Cardiac muscle cell (in vitro differentiated cells and primary cell): Measurements from ENCODE around the gene AATK. TPM values are rescaled to one million over a fixed set of nuclear protein-coding genes. Genes with fewer than 3 reads are reported as not detected.

Source experiments
- DNase-seq, 2 donors: peaks; one replicate each; pipeline versions ENCODE4 v3.0.0 to v3.0.0-alpha.2; 2010 to 2017; ENCODE audit warnings: low read depth in 1 of 2, low spot score in 1 of 2
- H3K27ac ChIP-seq: fragments of 200-600 bp; sonication (generic); 2 replicates; pipeline ENCODE4 v1.5.1; 2016
- H3K27me3 ChIP-seq: fragments of 200-600 bp; sonication (generic); 2 replicates; pipeline ENCODE4 v1.6.0; 2016; ENCODE audit warnings: control low read depth
- H3K36me3 ChIP-seq: fragments of 200-600 bp; sonication (generic); 2 replicates; pipeline ENCODE4 v1.5.1; 2016; ENCODE audit warnings: control low read depth
- H3K4me1 ChIP-seq: fragments of 200-600 bp; sonication (generic); 2 replicates; pipeline ENCODE4 v1.8.1; 2017; ENCODE audit warnings: low read depth, mild to moderate bottlenecking, mixed run types
- H3K4me3 ChIP-seq: fragments of 200-600 bp; sonication (generic); 2 replicates; pipeline ENCODE4 v1.5.1; 2016; ENCODE audit warnings: mild to moderate bottlenecking
- H3K9me3 ChIP-seq: fragments of 200-600 bp; sonication (generic); 2 replicates; pipeline ENCODE4 v1.5.1; 2017; ENCODE audit warnings: low read depth, mild to moderate bottlenecking, control low read depth
- polyA plus RNA-seq: library from polyadenylated mRNA; unstranded; fragments of >200 nt; fragmentation: Nextera tagmentation; extraction: Ambion mirVana; gene quantifications from 2 replicates; pipeline ENCODE4 v1.2.1, GENCODE V29; 2016
- total RNA-seq: library from RNA; depleted of rRNA; stranded (reverse); fragments of >200 nt; gene quantifications from 2 replicates; pipeline ENCODE4 v1.2.3, GENCODE V29; 2016
- TF ChIP-seq, protein P1 (sequence below): IDR thresholded peaks from 2 replicates; pipeline ENCODE4 v1.5.1; 2012; ENCODE audit warnings: low read depth, mild to moderate bottlenecking, low read length

The AATK gene
- total and polyA plus RNA-seq, 2 experiments from 2014 or later, result 8.0 to 21.9 TPM

DNA sequence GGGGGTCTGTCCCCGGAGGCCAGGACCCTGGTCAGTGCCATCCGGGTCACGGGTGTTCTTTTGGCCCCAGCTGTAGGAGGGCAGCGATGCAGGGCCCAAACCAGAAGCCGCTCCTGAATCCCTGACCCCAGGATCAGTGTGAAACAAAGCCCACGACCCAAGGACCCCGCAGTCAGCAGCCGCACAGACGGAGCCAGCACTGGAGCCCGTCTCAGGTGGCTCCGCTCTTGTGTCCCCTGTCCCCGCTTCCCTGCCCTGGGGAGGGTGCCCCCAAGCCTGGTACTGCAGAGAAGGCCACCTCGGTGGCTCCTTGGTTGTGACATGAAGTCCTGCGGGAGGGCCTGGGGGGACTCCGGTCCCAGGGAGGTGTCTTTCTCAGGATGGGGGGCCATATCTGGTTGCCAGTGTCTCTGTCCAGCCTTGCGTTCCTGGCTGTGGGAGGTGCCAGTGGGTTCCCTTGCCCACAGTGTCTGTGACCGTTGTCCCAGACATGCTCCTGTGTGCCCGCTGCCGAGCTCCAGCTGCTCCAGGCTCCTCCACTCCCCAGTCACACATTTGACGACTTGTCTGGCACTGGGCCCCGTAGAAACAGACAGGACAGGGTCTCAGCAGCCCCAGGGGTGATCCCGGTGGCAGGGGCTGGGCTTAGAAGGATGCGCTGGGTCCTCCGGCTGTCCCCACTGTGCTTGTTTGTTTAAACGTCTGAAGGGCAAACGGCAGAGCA is 97.4 kb downstream of the AATK start:
- no peak overlapping the region for H3K4me3 ChIP-seq
- TF ChIP-seq, protein P1, sequence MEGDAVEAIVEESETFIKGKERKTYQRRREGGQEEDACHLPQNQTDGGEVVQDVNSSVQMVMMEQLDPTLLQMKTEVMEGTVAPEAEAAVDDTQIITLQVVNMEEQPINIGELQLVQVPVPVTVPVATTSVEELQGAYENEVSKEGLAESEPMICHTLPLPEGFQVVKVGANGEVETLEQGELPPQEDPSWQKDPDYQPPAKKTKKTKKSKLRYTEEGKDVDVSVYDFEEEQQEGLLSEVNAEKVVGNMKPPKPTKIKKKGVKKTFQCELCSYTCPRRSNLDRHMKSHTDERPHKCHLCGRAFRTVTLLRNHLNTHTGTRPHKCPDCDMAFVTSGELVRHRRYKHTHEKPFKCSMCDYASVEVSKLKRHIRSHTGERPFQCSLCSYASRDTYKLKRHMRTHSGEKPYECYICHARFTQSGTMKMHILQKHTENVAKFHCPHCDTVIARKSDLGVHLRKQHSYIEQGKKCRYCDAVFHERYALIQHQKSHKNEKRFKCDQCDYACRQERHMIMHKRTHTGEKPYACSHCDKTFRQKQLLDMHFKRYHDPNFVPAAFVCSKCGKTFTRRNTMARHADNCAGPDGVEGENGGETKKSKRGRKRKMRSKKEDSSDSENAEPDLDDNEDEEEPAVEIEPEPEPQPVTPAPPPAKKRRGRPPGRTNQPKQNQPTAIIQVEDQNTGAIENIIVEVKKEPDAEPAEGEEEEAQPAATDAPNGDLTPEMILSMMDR, result no peak
- H3K36me3 ChIP-seq, result no peaks in the 10 kb centered on the region
- DNase-seq, result no peak
- no peaks in the 10 kb centered on the region for H3K9me3 ChIP-seq
- H3K27ac ChIP-seq, result no peak overlapping the region
- peaks cover 3% of the 10 kb centered on the region for H3K4me1 ChIP-seq
- H3K27me3 ChIP-seq, result no peaks in the 10 kb centered on the region

DNA sequence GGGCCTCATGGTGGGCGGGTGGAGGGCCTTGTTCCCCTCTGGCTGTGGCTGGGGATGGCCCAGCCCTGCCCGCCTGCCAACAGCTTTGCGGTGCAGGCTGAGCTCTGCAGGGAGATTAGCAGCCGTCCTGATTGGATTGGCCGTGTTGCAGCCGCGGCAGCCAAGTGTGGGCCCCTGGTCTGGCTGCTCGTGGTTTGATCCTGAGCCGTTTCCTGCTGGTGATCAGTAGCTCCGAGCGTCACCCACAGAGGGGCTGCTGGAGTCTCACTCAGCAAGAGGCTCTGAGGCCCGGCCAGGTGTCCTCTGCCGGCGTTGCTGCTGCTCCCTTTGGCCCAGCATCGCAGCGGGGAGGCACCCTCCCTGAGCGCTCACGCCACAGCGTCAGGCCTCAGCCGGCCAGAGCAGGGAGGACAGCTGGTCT is 98.6 kb downstream of the AATK start:
- no peaks in the 10 kb centered on the region for H3K27me3 ChIP-seq
- H3K9me3 ChIP-seq, result no peaks in the 10 kb centered on the region
- peak in 1 of 2 donors; percentile 49 for DNase-seq
- TF ChIP-seq, protein P1, result no peak
- no peaks in the 10 kb centered on the region for H3K36me3 ChIP-seq
- H3K4me1 ChIP-seq, result peaks cover 3% of the 10 kb centered on the region
- H3K4me3 ChIP-seq, result no peak overlapping the region
- no peak overlapping the region for H3K27ac ChIP-seq

Other genes with a start within 250 kb of the AATK start
- gene CHMP6, start 174.4 kb downstream of the AATK start, total RNA-seq, result 35.5 and 41.4 TPM in 2 replicates
- gene CHMP6, start 174.4 kb downstream of the AATK start, polyA plus RNA-seq, result 46.4 and 58.8 TPM in 2 replicates
- gene BAIAP2, start 131.1 kb downstream of the AATK start, total RNA-seq, result 16.2 and 24.9 TPM in 2 replicates
- gene BAIAP2, start 131.1 kb downstream of the AATK start, polyA plus RNA-seq, result 22.4 and 22.5 TPM in 2 replicates
- gene PVALEF, start 714 bp downstream of the AATK start, total RNA-seq, result 0.67 and 0.86 TPM in 2 replicates
- gene PVALEF, start 714 bp downstream of the AATK start, polyA plus RNA-seq, result 0.37 and 0.44 TPM in 2 replicates
- gene CEP131, start 56.7 kb upstream of the AATK start, total RNA-seq, result 23.2 and 37.0 TPM in 2 replicates
- gene CEP131, start 56.7 kb upstream of the AATK start, polyA plus RNA-seq, result 29.2 and 35.4 TPM in 2 replicates
- 42.4 and 52.5 TPM in 2 replicates for gene TEPSIN, start 72.8 kb upstream of the AATK start, total RNA-seq
- gene TEPSIN, start 72.8 kb upstream of the AATK start, polyA plus RNA-seq, result 19.7 and 34.8 TPM in 2 replicates
- gene NDUFAF8, start 73.1 kb upstream of the AATK start, total RNA-seq, result 52.3 and 67.4 TPM in 2 replicates
- 112 and 142 TPM in 2 replicates for gene NDUFAF8, start 73.1 kb upstream of the AATK start, polyA plus RNA-seq
- 104 and 131 TPM in 2 replicates for gene SLC38A10, start 129.1 kb upstream of the AATK start, total RNA-seq
- 68.1 and 94.4 TPM in 2 replicates for gene SLC38A10, start 129.1 kb upstream of the AATK start, polyA plus RNA-seq
- 27.1 and 47.3 TPM in 2 replicates for gene BAHCC1, start 229.2 kb upstream of the AATK start, total RNA-seq
- 20.0 and 20.3 TPM in 2 replicates for gene BAHCC1, start 229.2 kb upstream of the AATK start, polyA plus RNA-seq